GM19193 (cell line): Measurements from ENCODE around the gene NLRP1.

Experiments
- POLR2A ChIP-seq: IDR thresholded peaks from 4 replicates; pipeline ENCODE4 v1.6.1; 2011; ENCODE audit not compliant: insufficient read depth, insufficient read length; ENCODE audit errors: extremely low read depth

NLRP1 gene

DNA sequence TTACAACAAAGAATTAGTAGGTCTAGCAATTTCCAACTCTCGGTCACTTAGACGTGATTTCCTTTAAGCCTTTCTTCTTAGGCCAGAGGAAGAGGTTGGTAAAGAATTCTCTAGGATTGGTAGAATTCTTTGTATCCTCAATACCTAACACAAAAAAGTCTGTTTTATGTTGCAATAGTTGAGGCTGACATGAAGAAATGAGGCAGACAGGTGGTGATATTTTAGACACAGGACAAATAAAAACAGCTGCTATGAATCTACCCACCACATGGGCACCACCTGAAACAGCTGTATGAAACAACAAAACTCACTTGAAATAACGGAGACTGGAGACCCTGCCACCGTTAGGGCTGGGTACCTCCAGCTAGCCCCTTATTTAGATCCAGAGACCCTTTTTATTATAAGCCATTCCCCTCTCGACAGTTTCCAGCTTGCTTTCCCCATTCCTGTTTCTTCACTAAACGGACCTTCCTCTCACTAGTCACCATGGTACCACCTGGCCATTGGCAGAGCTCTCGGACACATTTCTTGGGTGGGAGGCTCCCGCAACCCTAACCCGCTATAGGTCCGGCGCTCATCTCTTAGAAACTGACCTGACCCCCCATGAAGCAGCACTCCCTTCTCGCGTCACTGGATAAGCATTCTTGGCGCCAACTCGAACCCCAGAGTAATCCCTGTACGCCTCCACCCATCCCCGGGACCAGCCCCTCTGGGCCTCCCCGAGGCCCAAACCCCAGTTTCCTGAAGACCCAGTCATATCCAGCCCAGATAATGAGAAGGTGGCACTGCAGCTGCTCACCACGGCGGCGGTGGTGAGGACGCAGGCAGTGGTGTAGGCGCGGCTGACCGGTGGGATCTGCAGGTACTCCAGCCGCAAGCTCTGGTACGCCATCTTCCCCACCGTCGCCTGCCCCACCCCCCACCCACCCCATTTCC is 98.8 kb downstream of the NLRP1 start, which contains the start of gene DERL2:
Gene DERL2, minus strand, starts transcription at position 909 of the 936 bp plus-strand sequence. Its CDS starts 17 bp downstream, at position 892.
- no peak for TF ChIP-seq POLR2A

DNA sequence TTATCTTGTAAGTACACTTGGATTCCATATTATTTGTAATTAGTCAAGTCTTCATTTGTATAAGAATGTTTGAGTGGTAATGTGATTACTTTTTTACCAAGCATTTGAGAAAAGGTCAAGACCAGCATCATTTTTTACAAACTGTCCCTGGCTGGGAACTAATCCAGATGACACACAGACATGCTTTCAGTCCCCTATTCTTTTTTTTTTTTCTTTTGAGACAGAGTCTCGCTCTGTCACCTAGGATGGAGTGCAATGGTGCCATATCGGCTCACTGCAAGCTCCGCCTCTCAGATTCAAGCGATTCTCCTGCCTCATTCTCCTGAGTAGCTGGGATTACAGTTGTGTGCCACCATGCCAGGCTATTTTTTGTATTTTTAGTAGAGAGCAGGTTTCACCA is 102.9 kb downstream of the NLRP1 start:
- TF ChIP-seq POLR2A: no peak

DNA sequence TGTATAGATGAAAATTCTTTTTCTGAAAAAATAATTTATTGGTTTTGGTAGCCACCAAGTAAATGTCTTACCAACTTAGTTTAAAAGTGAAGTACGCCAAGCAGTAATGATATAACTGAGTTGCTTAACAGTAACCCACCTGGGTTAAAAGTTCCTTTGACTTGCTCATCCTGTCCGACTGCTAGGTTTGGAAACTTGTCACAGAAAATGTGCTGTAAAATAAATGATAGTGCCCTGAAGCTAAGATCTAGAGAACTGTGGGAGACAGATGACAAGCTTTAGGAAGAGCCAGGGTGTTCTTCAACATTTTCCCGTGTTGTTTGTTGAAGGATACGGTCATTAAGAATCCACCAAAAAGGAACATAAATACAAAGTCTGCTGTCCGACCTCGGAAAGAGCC is 103.3 kb downstream of the NLRP1 start:
- TF ChIP-seq POLR2A: no peak

DNA sequence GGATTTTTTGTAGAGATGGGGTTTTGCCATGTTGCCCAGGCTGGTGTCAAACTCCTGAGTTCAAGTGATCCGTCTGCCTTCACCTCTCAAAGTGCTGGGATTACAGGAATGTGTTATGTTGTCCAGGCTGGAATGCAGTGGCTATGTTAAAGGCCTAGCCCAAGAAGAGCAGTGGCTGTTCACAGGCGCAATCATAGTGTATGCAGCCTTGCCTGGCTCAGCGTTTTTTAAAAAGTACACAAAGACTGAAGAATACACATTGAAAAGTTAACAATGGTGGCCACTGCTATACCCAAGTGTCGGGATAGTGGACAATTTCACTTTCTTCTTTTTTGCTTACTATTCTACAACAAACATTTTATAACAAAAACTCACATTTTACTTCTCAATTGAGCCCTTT is 105.3 kb downstream of the NLRP1 start:
- TF ChIP-seq POLR2A: no peak

DNA sequence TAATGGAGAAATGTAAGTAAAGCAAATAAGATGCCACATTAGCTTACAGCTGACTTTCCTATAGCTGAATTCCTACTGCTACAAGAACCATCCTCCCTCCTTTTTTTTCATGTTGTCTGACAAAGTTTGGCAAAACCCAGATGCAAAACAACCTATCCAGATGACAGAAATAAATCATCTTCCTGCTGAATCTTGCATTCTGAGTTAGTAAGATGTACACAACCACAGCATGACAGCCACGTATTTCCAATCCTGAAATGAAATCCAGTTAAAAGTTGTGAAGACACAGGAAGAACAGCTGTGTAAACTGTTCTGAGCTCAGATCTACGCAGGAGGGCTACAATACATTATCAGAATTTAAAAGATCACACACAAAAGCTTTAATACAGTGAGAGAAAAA is 110.4 kb downstream of the NLRP1 start:
- TF ChIP-seq POLR2A: no peak

DNA sequence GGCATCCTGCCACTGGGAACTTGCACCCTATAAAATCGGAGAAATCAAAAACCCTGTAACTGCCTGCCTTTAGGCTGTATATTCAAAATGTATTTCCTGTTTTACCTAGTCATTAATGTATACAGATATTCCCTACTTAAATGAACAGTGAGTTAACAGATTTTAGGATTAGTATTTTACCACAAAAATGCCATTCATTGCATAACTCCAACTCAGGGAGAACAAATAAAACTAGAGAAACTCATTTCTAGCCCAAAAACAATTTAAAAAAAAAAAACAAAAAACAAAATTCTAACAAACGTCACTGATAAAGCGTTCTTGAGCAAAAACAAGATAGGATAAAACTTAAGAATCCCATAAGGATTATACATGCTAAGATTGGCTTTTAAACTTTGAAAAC is 111.8 kb downstream of the NLRP1 start:
- TF ChIP-seq POLR2A: no peak

DNA sequence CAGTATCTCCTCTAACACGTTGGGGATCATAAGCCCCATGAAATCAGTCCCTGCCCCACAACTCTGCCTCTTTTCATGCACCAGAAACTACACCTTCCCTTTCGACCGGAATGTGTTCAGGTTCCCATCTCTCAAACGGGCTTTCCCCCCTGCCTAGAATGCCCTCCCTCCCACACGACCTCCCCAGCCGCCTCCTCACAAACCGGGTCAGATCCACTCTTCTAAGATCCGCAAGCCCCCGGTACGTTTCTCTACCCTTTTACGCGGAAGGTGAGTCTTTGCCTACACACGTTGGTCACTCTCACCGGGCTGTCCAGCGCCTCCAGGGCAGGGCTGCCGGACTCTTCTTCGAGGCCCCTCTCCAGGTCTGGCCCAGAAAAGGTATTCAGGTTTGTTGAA is 116.2 kb downstream of the NLRP1 start:
- no peak for TF ChIP-seq POLR2A

DNA sequence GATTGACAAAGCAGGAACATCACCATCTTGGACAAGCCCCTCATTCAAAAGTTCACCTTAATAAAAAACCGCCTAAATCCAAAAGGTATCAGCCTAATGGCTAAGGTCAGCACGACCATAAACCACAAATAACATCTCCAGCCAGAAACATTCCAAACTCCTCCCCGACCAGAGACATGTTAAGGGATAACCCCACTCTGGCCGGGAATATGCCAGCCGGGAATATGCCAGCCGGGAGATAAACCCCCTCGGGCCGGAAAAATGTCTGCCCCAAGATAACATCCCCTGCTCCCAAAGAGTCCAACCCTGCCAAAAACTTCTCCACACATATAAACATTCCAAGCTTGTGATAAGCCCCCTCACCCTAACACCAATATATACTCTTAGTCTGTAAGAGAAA is 116.9 kb downstream of the NLRP1 start:
- no peak for TF ChIP-seq POLR2A

DNA sequence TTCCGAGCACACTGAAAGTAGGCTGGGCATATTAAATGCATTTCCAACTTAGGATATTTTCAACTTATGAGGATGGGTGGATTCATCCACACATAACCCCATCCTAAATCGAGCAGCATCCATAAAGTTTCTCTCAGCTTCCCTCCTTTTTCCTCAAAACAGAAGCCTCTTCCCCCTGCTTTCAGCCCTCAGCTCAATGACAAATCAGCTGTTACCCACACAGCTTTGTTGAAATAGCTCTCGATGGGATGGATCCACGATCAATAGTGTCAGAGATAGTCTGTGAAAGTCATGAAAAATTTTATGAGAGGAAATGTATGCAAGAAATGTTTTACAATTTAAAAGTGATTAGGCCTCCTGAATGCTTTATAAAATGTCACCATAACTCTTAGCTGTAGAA is 118.0 kb downstream of the NLRP1 start:
- TF ChIP-seq POLR2A: no peak

DNA sequence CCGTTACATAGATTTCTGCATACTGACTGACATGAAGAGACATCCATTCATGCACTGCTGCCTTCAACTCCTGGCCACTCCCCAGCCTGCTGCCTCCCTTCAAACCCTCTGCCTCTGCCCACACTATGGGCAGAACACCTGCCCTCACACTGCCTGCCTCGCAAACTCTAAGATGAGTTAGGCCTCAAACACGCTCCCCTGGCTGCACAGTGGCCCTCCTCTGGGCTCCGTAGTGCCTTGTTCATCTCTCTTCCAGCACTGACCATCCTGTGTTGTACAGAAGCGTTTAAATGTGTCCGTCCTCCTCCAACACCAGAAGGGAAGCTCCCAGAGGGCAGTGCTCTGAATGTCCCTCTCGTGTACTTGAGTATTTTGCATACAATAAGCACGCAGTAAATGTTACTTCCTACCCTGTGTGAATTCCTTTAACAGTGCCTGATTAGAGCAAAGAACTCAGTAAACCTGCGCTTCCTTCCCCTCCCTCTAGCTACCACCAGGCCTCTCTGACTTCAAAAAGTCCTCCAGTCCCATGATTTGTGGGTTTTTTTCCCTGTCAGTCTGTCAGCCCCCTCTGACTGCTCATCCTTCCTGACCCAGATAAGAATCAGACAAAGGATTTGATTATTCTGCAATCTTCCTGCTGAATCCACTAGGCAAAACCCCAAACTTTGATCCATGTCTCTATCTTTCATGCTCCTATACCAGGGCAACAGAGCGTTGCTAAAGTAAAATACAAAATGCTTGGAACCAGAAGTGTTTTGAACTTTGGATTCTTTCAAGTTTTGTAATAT is 119.4 kb downstream of the NLRP1 start:
- no peak for TF ChIP-seq POLR2A
